HepG2 (cell line): ENCODE results near the gene PSMD8. TPM values are rescaled to one million over a fixed set of nuclear protein-coding genes. Genes with fewer than 3 reads are reported as not detected.

ENCODE experiments used
- ADNP ChIP-seq: sonication (generic); formaldehyde crosslinking; IDR thresholded peaks from 2 replicates; pipeline ENCODE4 v1.4.0; 2020; ENCODE audit warnings: missing genetic modification reagents
- BHLHE40 ChIP-seq: IDR thresholded peaks from 2 replicates; pipeline ENCODE4 v1.6.1; 2011; ENCODE audit warnings: low read length, improper control_type of control experiment
- CEBPG ChIP-seq: IDR thresholded peaks from 2 replicates; pipeline ENCODE4 v1.6.1; 2016
- HOXA7 ChIP-seq: sonication (generic); formaldehyde crosslinking; IDR thresholded peaks from 2 replicates; pipeline ENCODE4 v1.8.1; 2022; ENCODE audit warnings: mild to moderate bottlenecking, missing genetic modification reagents, moderate library complexity
- IKZF1 ChIP-seq: fragments of 450-650 bp; IDR thresholded peaks from 2 replicates; pipeline ENCODE4 v1.7.1; 2016
- JDP2 ChIP-seq: sonication (generic); formaldehyde crosslinking; IDR thresholded peaks from 2 replicates; pipeline ENCODE4 v1.8.1; 2022; ENCODE audit warnings: missing genetic modification reagents, borderline replicate concordance
- MAZ ChIP-seq, 2 experiments: sonication (generic) in 1 of 2; formaldehyde crosslinking in 1 of 2; IDR thresholded peaks; 2 replicates each; pipeline versions ENCODE4 v1.5.0 to v1.6.1; 2012 to 2020; ENCODE audit warnings: low read depth in 2 of 2, mild to moderate bottlenecking in 2 of 2, borderline replicate concordance in 1 of 2, improper control_type of control experiment in 1 of 2, low read length in 1 of 2, missing genetic modification reagents in 1 of 2, moderate library complexity in 1 of 2
- MYC ChIP-seq: sonication (generic); formaldehyde crosslinking; IDR thresholded peaks from 2 replicates; pipeline ENCODE4 v1.9.0; 2021; ENCODE audit warnings: missing genetic modification reagents, borderline replicate concordance
- NFATC3 ChIP-seq: sonication (generic); formaldehyde crosslinking; IDR thresholded peaks from 2 replicates; pipeline ENCODE4 v1.5.1; 2020; ENCODE audit warnings: mild to moderate bottlenecking, missing genetic modification reagents
- NR1H2 ChIP-seq: sonication (generic); formaldehyde crosslinking; IDR thresholded peaks from 2 replicates; pipeline ENCODE4 v1.8.1; 2022; ENCODE audit warnings: low read depth, missing genetic modification reagents, borderline replicate concordance
- PBX2 ChIP-seq: IDR thresholded peaks from 2 replicates; pipeline ENCODE4 v1.6.1; 2016; ENCODE audit warnings: control low read depth
- PHF20 ChIP-seq: sonication (generic); formaldehyde crosslinking; IDR thresholded peaks from 2 replicates; pipeline ENCODE4 v1.5.0; 2020; ENCODE audit warnings: mild to moderate bottlenecking, missing genetic modification reagents
- REL ChIP-seq: sonication (generic); formaldehyde crosslinking; conservative IDR thresholded peaks from 2 replicates; pipeline ENCODE4 v1.8.0; 2022; ENCODE audit warnings: mild to moderate bottlenecking, missing genetic modification reagents, moderate library complexity
- THAP8 ChIP-seq: sonication (generic); formaldehyde crosslinking; IDR thresholded peaks from 2 replicates; pipeline ENCODE4 v1.5.1; 2020; ENCODE audit warnings: missing genetic modification reagents, mild to moderate bottlenecking, borderline replicate concordance
- TRAFD1 ChIP-seq: sonication (generic); formaldehyde crosslinking; IDR thresholded peaks from 2 replicates; pipeline ENCODE4 v1.5.1; 2020; ENCODE audit warnings: missing genetic modification reagents, mild to moderate bottlenecking, borderline replicate concordance
- WIZ ChIP-seq: sonication (generic); formaldehyde crosslinking; IDR thresholded peaks from 2 replicates; pipeline ENCODE4 v1.5.1; 2020; ENCODE audit warnings: mild to moderate bottlenecking, missing genetic modification reagents
- YEATS4 ChIP-seq: sonication (generic); formaldehyde crosslinking; IDR thresholded peaks from 2 replicates; pipeline ENCODE4 v1.4.0; 2020; ENCODE audit warnings: missing genetic modification reagents, borderline replicate concordance
- ZFP91 ChIP-seq: sonication (generic); formaldehyde crosslinking; IDR thresholded peaks from 2 replicates; pipeline ENCODE4 v1.9.0; 2022; ENCODE audit warnings: missing genetic modification reagents, mild to moderate bottlenecking, borderline replicate concordance
- ZNF12 ChIP-seq: sonication (generic); formaldehyde crosslinking; IDR thresholded peaks from 2 replicates; pipeline ENCODE4 v1.5.0; 2020; ENCODE audit warnings: missing genetic modification reagents
- ZNF263 ChIP-seq: sonication (generic); formaldehyde crosslinking; IDR thresholded peaks from 2 replicates; pipeline ENCODE4 v1.4.0; 2020; ENCODE audit warnings: missing genetic modification reagents
- ZNF3 ChIP-seq: IDR thresholded peaks from 2 replicates; pipeline ENCODE4 v1.7.0; 2017; ENCODE audit warnings: inconsistent platforms
- ZNF317 ChIP-seq: sonication (generic); formaldehyde crosslinking; IDR thresholded peaks from 2 replicates; pipeline ENCODE4 v1.5.0; 2020; ENCODE audit warnings: mild to moderate bottlenecking, missing genetic modification reagents
- ZNF430 ChIP-seq: sonication (generic); formaldehyde crosslinking; IDR thresholded peaks from 2 replicates; pipeline ENCODE4 v1.9.0; 2021; ENCODE audit warnings: mild to moderate bottlenecking, missing genetic modification reagents
- ZNF468 ChIP-seq: sonication (generic); formaldehyde crosslinking; IDR thresholded peaks from 2 replicates; pipeline ENCODE4 v1.8.0; 2022; ENCODE audit warnings: mild to moderate bottlenecking, moderate library complexity, missing genetic modification reagents
- ZNF674 ChIP-seq: sonication (generic); formaldehyde crosslinking; IDR thresholded peaks from 2 replicates; pipeline ENCODE4 v1.5.0; 2020; ENCODE audit warnings: low read depth, mild to moderate bottlenecking, missing genetic modification reagents
- ZNF713 ChIP-seq: sonication (generic); formaldehyde crosslinking; IDR thresholded peaks from 2 replicates; pipeline ENCODE4 v1.4.0; 2020; ENCODE audit warnings: mild to moderate bottlenecking, missing genetic modification reagents
- ZNF790 ChIP-seq: sonication (generic); formaldehyde crosslinking; IDR thresholded peaks from 2 replicates; pipeline ENCODE4 v1.8.0; 2022; ENCODE audit warnings: missing genetic modification reagents, mild to moderate bottlenecking, borderline replicate concordance
- polyA plus RNA-seq, 8 experiments: library from polyadenylated mRNA; depleted of rRNA in 3 of 8; stranded (reverse) in 7 of 8; unstranded in 1 of 8; fragments of >200 nt; fragmentation: Illumina TruSeq in 4 of 8; extraction: Trizol in 4 of 8; gene quantifications; 2 replicates each; pipeline versions ENCODE4 v1.2.1 to v1.2.3, GENCODE V29; 2011 to 2016; ENCODE audit warnings: low read depth in 4 of 8, missing spikeins in 1 of 8, mixed read lengths in 1 of 8; ENCODE audit not compliant: insufficient read depth in 1 of 8
- total RNA-seq, 5 experiments: library from RNA; depleted of rRNA; stranded (reverse); fragments of >200 nt; fragmentation: Illumina TruSeq; extraction: Trizol; gene quantifications; 2 replicates each; pipeline ENCODE4 v1.2.3, GENCODE V29; 2016; ENCODE audit warnings: low read depth in 1 of 5

Gene PSMD8
- total and polyA plus RNA-seq, 2 of the 13 experiments (the other 11 are each of a cell fraction or from before 2014, with no cell fraction given) = 162 to 296 TPM

GRCh38 chr19:38336638-38337359, 37.6 kb upstream of the PSMD8 start (continued):
- no peak for TF ChIP-seq TRAFD1
- TF ChIP-seq CEBPG (CRISPR knock-in tag) = no peak
- no peak; the same call in 1 of the 2 replicates for TF ChIP-seq ZFP91 (CRISPR knock-in tag)
- TF ChIP-seq BHLHE40 = no peak
- no peak for TF ChIP-seq PBX2 (CRISPR knock-in tag)
- no peak for TF ChIP-seq WIZ
- no peak for TF ChIP-seq NFATC3 (CRISPR knock-in tag)
- TF ChIP-seq NR1H2 (CRISPR knock-in tag) = no peak
- no peak for TF ChIP-seq MAZ (IDR thresholded peaks at IDR 0.05; ENCODE audit: borderline replicate concordance, low read depth, low read length)
- TF ChIP-seq MAZ (CRISPR knock-in tag; IDR thresholded peaks at IDR 0.05; ENCODE audit: low read depth) = no peak; the same call in 1 of the 2 replicates
- TF ChIP-seq ZNF790 (CRISPR knock-in tag) = no peak
- peak; percentile 23; the same call in 1 of the 2 replicates for TF ChIP-seq MYC (CRISPR knock-in tag)
- TF ChIP-seq PHF20 (CRISPR knock-in tag) = no peak
- TF ChIP-seq YEATS4 = no peak; the same call in 1 of the 2 replicates
- no peak for TF ChIP-seq ZNF317
- TF ChIP-seq ZNF468 (CRISPR knock-in tag) = no peak
- TF ChIP-seq ZNF3 (CRISPR knock-in tag) = no peak
- TF ChIP-seq REL (CRISPR knock-in tag) = no peak
- TF ChIP-seq ADNP (CRISPR knock-in tag) = no peak
- TF ChIP-seq JDP2 (CRISPR knock-in tag) = no peak
- no peak for TF ChIP-seq IKZF1
- TF ChIP-seq THAP8 (CRISPR knock-in tag) = no peak
- TF ChIP-seq ZNF713 (CRISPR knock-in tag) = no peak
- TF ChIP-seq ZNF430 (CRISPR knock-in tag) = peak; percentile 40; the same call in 1 of the 2 replicates
- TF ChIP-seq HOXA7 (CRISPR knock-in tag) = no peak
- TF ChIP-seq ZNF263 (CRISPR knock-in tag) = no peak
- no peak for TF ChIP-seq ZNF674
- no peak for TF ChIP-seq ZNF12
